ENCODE results near the gene PHLDA2.

Gene PHLDA2

DNA sequence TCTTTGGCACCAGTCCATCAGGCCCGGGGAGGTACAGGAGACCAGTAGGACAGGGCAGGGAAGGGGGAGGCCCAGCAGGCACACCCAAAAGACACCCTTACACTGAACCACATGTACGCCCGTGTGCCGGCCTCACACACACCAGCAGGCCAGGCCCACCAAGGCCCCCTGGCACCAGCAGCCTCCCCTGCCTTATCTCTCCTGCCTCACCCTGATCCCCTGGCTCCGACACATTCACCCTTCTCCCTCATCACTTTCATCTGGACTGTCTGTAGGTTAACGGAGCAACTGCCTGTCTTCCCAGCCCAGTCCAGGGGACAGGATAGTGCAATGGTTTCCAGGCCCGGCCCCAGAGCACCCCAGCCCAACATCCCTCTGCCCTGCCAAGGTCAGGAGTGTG lies 48.6 kb downstream of the PHLDA2 start:
- no peak overlapping the region for H3K4me3 ChIP-seq (ENCODE audit: low read depth, low read length)
- no peak for DNase-seq (ENCODE audit: low read depth)
- TF ChIP-seq, protein P1, sequence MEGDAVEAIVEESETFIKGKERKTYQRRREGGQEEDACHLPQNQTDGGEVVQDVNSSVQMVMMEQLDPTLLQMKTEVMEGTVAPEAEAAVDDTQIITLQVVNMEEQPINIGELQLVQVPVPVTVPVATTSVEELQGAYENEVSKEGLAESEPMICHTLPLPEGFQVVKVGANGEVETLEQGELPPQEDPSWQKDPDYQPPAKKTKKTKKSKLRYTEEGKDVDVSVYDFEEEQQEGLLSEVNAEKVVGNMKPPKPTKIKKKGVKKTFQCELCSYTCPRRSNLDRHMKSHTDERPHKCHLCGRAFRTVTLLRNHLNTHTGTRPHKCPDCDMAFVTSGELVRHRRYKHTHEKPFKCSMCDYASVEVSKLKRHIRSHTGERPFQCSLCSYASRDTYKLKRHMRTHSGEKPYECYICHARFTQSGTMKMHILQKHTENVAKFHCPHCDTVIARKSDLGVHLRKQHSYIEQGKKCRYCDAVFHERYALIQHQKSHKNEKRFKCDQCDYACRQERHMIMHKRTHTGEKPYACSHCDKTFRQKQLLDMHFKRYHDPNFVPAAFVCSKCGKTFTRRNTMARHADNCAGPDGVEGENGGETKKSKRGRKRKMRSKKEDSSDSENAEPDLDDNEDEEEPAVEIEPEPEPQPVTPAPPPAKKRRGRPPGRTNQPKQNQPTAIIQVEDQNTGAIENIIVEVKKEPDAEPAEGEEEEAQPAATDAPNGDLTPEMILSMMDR (IDR thresholded peaks at IDR 0.05; ENCODE audit: insufficient read depth, low read depth, low read length, missing control alignments), result no peak

DNA sequence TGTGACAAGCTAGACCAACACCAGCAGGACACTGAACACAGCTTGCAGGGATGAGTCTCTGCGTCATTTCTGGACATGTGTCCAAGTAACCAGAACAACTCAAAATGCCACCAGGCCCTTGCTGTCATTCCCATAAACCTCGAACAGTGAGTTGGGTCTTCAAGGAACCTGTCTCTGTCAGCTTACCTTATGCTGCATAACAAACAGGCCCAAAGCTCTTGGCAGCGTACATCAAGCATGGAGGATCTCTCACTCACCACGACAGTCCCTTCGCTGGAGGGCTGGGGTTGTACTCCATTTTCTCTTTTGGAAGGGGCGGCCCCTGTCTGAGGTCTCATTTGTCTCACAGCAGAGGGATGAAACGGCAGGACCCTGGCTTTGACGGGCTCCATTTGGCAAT lies 50.4 kb downstream of the PHLDA2 start:
- TF ChIP-seq, protein P1 (IDR thresholded peaks at IDR 0.05; ENCODE audit: insufficient read depth, low read depth, low read length, missing control alignments), result no peak
- no peak overlapping the region for H3K4me3 ChIP-seq (ENCODE audit: low read depth, low read length)
- DNase-seq (ENCODE audit: low read depth), result no peak
